H1 (cell line): ENCODE measurements around the gene PGGHG. TPM values are rescaled to one million over a fixed set of nuclear protein-coding genes. Genes with fewer than 3 reads are reported as not detected.

Experiments used
- CHD2 ChIP-seq: IDR thresholded peaks from 2 replicates; pipeline ENCODE4 v1.6.1; 2012; ENCODE audit warnings: low read length, improper control_type of control experiment
- JUND ChIP-seq: IDR thresholded peaks from 2 replicates; pipeline ENCODE4 v1.6.1; 2011; ENCODE audit warnings: mild to moderate bottlenecking, improper control_type of control experiment, low read length
- KDM4A ChIP-seq: IDR thresholded peaks from one replicate; pipeline ENCODE4 v1.7.1; 2012; ENCODE audit warnings: low read depth, mild to moderate bottlenecking, moderate library complexity, low read length, inconsistent platforms; ENCODE audit not compliant: severe bottlenecking
- MAFK ChIP-seq: IDR thresholded peaks from 2 replicates; pipeline ENCODE4 v1.6.1; 2012; ENCODE audit warnings: low read depth, mild to moderate bottlenecking, improper control_type of control experiment, low read length
- NRF1 ChIP-seq: IDR thresholded peaks from 2 replicates; pipeline ENCODE4 v1.6.1; 2011; ENCODE audit warnings: mild to moderate bottlenecking, low read depth, low read length, improper control_type of control experiment
- PHF8 ChIP-seq: fragments of 200-600 bp; sonication (generic); conservative IDR thresholded peaks from 2 replicates; pipeline ENCODE4 v1.7.1; 2012; ENCODE audit warnings: low read depth, mild to moderate bottlenecking, inconsistent platforms, low read length, moderate library complexity
- RFX5 ChIP-seq: IDR thresholded peaks from 2 replicates; pipeline ENCODE4 v1.6.1; 2011; ENCODE audit warnings: low read depth, low read length, improper control_type of control experiment, borderline replicate concordance
- SP4 ChIP-seq: IDR thresholded peaks from 2 replicates; pipeline ENCODE4 v1.6.1; 2012; ENCODE audit warnings: low read length, inconsistent platforms
- TBP ChIP-seq: IDR thresholded peaks from 2 replicates; pipeline ENCODE4 v1.6.1; 2011; ENCODE audit warnings: low read depth, low read length, improper control_type of control experiment
- USF2 ChIP-seq: IDR thresholded peaks from 2 replicates; pipeline ENCODE4 v1.6.1; 2011; ENCODE audit warnings: low read length, improper control_type of control experiment
- polyA plus RNA-seq, 7 experiments: library from polyadenylated mRNA; depleted of rRNA in 3 of 7; stranded (reverse) in 5 of 7; unstranded in 2 of 7; fragments of >200 nt in 5 of 7; fragments of 200-250 nt in 2 of 7; gene quantifications; 1 replicate in 5 of 7; 2 replicates in 1 of 7; 4 replicates in 1 of 7; pipeline versions ENCODE4 v1.2.1 to v1.2.3, GENCODE V29; 2011 to 2013; ENCODE audit warnings: missing spikeins in 2 of 7, mixed read lengths in 2 of 7
- total RNA-seq: library from RNA; stranded (reverse); fragmentation: NEBNext Ultra II Directional; extraction: Animal tissue kit (Norgen Biotek cat#: 25700); gene quantifications from 2 replicates; pipeline ENCODE4 v1.2.1, GENCODE V29; 2021

The PGGHG gene
- total and polyA plus RNA-seq, 2 of the 8 experiments (the other 6 are each of a cell fraction or from before 2014, with no cell fraction given) = 34.8 to 60.7 TPM

- no peak for TF ChIP-seq MAFK
- no peak for TF ChIP-seq CHD2
- no peak for TF ChIP-seq KDM4A
- TF ChIP-seq SP4 = no peak
- no peak for TF ChIP-seq JUND
- no peak for TF ChIP-seq NRF1
- no peak for TF ChIP-seq USF2
- TF ChIP-seq PHF8 = no peak
- no peak for TF ChIP-seq RFX5
- TF ChIP-seq TBP = no peak
Measured at GRCh38 chr11:281486-282161, 7.3 kb upstream of the PGGHG start (continued).
